HCT116 (cell line): ENCODE results near the gene LRRC4C. TPM values are rescaled to one million over a fixed set of nuclear protein-coding genes. Genes with fewer than 3 reads are reported as not detected.

ENCODE experiments used
- ATAC-seq: fragments of 200-7000 bp; cut with Tn5 transposase; 2 replicates; pipeline ENCODE4 v1.9.1; 2020; ENCODE audit warnings: mild to moderate bottlenecking, moderate library complexity
- BruUV-seq: library from RNA; stranded (reverse); fragments of 400-500 nt; replicated peaks from 2 replicates; lab custom pipeline; 2021; lab: Mats Ljungman, UMichigan
- CTCF ChIA-PET: fragments of 300-600 bp; sonication (Branson Sonifier 250); formaldehyde crosslinking; loops from one replicate; lab custom pipeline; 2021; ENCODE audit warnings: antibody characterized with exemption; lab: Charles Lee
- POLR2A ChIA-PET: fragments of 300-600, 350-600 bp; sonication (Branson Sonifier 250); formaldehyde crosslinking; loops from one replicate; lab custom pipeline; 2021; ENCODE audit warnings: antibody characterized with exemption; lab: Charles Lee
- RAD21 ChIA-PET, 2 experiments: fragments of 300-600 bp; sonication (Branson Sonifier 250); formaldehyde crosslinking; loops; one replicate each; lab custom pipeline; 2023; ENCODE audit warnings: low total read pairs in 2 of 2; ENCODE audit not compliant: uncharacterized antibody in 2 of 2, unreplicated experiment in 2 of 2, low non-redundant PET in 1 of 2; lab: Charles Lee
- DNase-seq: peaks from one replicate; pipeline ENCODE4 v3.0.0-alpha.2; 2010; ENCODE audit warnings: low read depth, low spot score
- H2AFZ ChIP-seq: fragments of 200-600 bp; shearing (Covaris generic), sonication (generic); 2 replicates; pipeline ENCODE4 v1.6.1; 2017; ENCODE audit warnings: low read depth, mixed run types, mixed read lengths, antibody characterized with exemption, low read length; ENCODE audit not compliant: poor library complexity, severe bottlenecking
- H3K27ac ChIP-seq: 2 replicates; pipeline ENCODE4 v1.5.1; 2012; ENCODE audit warnings: low read depth, low read length
- H3K27me3 ChIP-seq: fragments of 200-600 bp; sonication (generic); 2 replicates; pipeline ENCODE4 v1.6.1; 2016; ENCODE audit warnings: mixed run types, low read length, mixed read lengths; ENCODE audit not compliant: insufficient read depth
- H3K36me3 ChIP-seq, 2 experiments: fragments of 200-500 bp in 1 of 2; fragments of 200-600 bp in 1 of 2; sonication (Bioruptor generic) in 1 of 2; sonication (generic) in 1 of 2; 2 replicates each; pipeline versions ENCODE4 v1.5.1 to v1.6.1; 2014 to 2016; ENCODE audit warnings: low read length in 2 of 2, inconsistent platforms in 1 of 2, mixed read lengths in 1 of 2, mixed run types in 1 of 2; ENCODE audit not compliant: insufficient read depth in 2 of 2, control insufficient read depth in 1 of 2
- H3K4me1 ChIP-seq, 2 experiments: fragments of 200-600 bp in 1 of 2; sonication (generic) in 1 of 2; 2 replicates each; pipeline versions ENCODE4 v1.5.1 to v1.6.1; 2012 to 2017; ENCODE audit warnings: low read length in 2 of 2, inconsistent platforms in 1 of 2, mild to moderate bottlenecking in 1 of 2, mixed read lengths in 1 of 2, mixed run types in 1 of 2, moderate library complexity in 1 of 2; ENCODE audit not compliant: insufficient read depth in 2 of 2, control insufficient read depth in 1 of 2
- H3K4me2 ChIP-seq: fragments of 200-600 bp; sonication (generic); 2 replicates; pipeline ENCODE4 v1.6.1; 2017; ENCODE audit warnings: mixed run types, low read length, mixed read lengths
- H3K4me3 ChIP-seq, 2 experiments: fragments of 200-600 bp in 1 of 2; sonication (generic) in 1 of 2; replicated peaks in 1 of 2; 2 replicates each; pipeline ENCODE4 v1.5.1; 2011 to 2016; ENCODE audit warnings: low read length in 2 of 2, control low read depth in 1 of 2, low read depth in 1 of 2, mild to moderate bottlenecking in 1 of 2, mixed read lengths in 1 of 2, mixed run types in 1 of 2
- H3K79me2 ChIP-seq: fragments of 200-600 bp; sonication (generic); 2 replicates; pipeline ENCODE4 v1.6.1; 2017; ENCODE audit warnings: mild to moderate bottlenecking, mixed run types, low read length, moderate library complexity, mixed read lengths; ENCODE audit not compliant: insufficient read depth
- H3K9ac ChIP-seq: fragments of 200-600 bp; sonication (generic); 2 replicates; pipeline ENCODE4 v1.6.1; 2016; ENCODE audit warnings: low read length, mixed read lengths
- H3K9me2 ChIP-seq: fragments of 200-600 bp; sonication (generic), shearing (Covaris generic); 2 replicates; pipeline ENCODE4 v1.6.1; 2017; ENCODE audit warnings: mixed run types, mild to moderate bottlenecking, moderate library complexity; ENCODE audit not compliant: insufficient read depth
- H3K9me3 ChIP-seq, 2 experiments: fragments of 200-500 bp in 1 of 2; fragments of 200-600 bp in 1 of 2; sonication (Bioruptor generic) in 1 of 2; sonication (generic) in 1 of 2; 2 replicates each; pipeline ENCODE4 v1.6.1; 2014 to 2017; ENCODE audit warnings: low read length in 2 of 2, mixed read lengths in 2 of 2, inconsistent platforms in 1 of 2, low read depth in 1 of 2, mild to moderate bottlenecking in 1 of 2, mixed run types in 1 of 2, moderate library complexity in 1 of 2; ENCODE audit not compliant: control insufficient read depth in 1 of 2, insufficient read depth in 1 of 2
- H4K20me1 ChIP-seq: fragments of 200-600 bp; sonication (generic), shearing (Covaris generic); 2 replicates; pipeline ENCODE4 v1.6.1; 2017; ENCODE audit warnings: mixed run types, mild to moderate bottlenecking, moderate library complexity; ENCODE audit not compliant: insufficient read depth
- ATF3 ChIP-seq: IDR thresholded peaks from 2 replicates; pipeline ENCODE4 v1.6.1; 2012
- CEBPB ChIP-seq: IDR thresholded peaks from 2 replicates; pipeline ENCODE4 v1.6.1; 2012; ENCODE audit warnings: low read depth
- EGR1 ChIP-seq: IDR thresholded peaks from 2 replicates; pipeline ENCODE4 v1.6.1; 2012; ENCODE audit warnings: low read depth
- ELF1 ChIP-seq: IDR thresholded peaks from 2 replicates; pipeline ENCODE4 v1.6.1; 2012; ENCODE audit warnings: low read depth, borderline replicate concordance
- EZH2 ChIP-seq: fragments of 200-600 bp; sonication (generic); IDR thresholded peaks from 2 replicates; pipeline ENCODE4 v1.6.1; 2017; ENCODE audit warnings: antibody characterized with exemption, mixed run types
- JUND ChIP-seq: IDR thresholded peaks from 2 replicates; pipeline ENCODE4 v1.6.1; 2012
- MAX ChIP-seq: IDR thresholded peaks from 2 replicates; pipeline ENCODE4 v1.6.1; 2012
- REST ChIP-seq: IDR thresholded peaks from 2 replicates; pipeline ENCODE4 v1.6.1; 2012; ENCODE audit warnings: low read depth
- SP1 ChIP-seq: IDR thresholded peaks from 2 replicates; pipeline ENCODE4 v1.6.1; 2012; ENCODE audit warnings: low read depth
- SRF ChIP-seq: IDR thresholded peaks from 2 replicates; pipeline ENCODE4 v1.6.1; 2012; ENCODE audit warnings: low read depth
- intact Hi-C: fragments of 100-400 bp; cut with micrococcal nuclease; formaldehyde crosslinking; loops from 2 replicates; pipeline ENCODE4 v1.10.0; 2022
- total RNA-seq: library from RNA; stranded (reverse); gene quantifications from one replicate; pipeline ENCODE4 v1.2.1, GENCODE V29; 2021; ENCODE audit not compliant: unreplicated experiment

Gene LRRC4C
- total RNA-seq, 1 experiment from 2014 or later, result not detected

GRCh38 chr11:41003339-41004282 is 455.8 kb downstream of the LRRC4C start:
- BruUV-seq, result no TSS peak
- DNase-seq, result no peak
- RAD21 ChIA-PET, result no interaction called here

More at GRCh38 chr11:41003339-41004282, 455.8 kb downstream of the LRRC4C start:
- CTCF ChIA-PET, result no interaction called here
- Histone ChIP-seq H3K4me1 (no peaks in the 10 kb centered on the region), H3K4me2 (no peak overlapping the region), H3K9me2 (no peaks in the 10 kb centered on the region), H2AFZ (no peak overlapping the region), H3K27me3 (no peaks in the 10 kb centered on the region)
- no peak for ATAC-seq
- no peak for TF ChIP-seq SRF
- TF ChIP-seq REST, result no peak
- no peak for TF ChIP-seq EGR1
- TF ChIP-seq EZH2, result no peak
- no peak for TF ChIP-seq SP1
- TF ChIP-seq ATF3, result no peak
- no peak for TF ChIP-seq CEBPB
- TF ChIP-seq JUND, result no peak
- no peak for TF ChIP-seq ELF1
- TF ChIP-seq MAX, result no peak
- TF ChIP-seq, all 23 proteins: peak for 0
- Histone ChIP-seq H3K9ac (no peak overlapping the region), H3K36me3 (no peaks in the 10 kb centered on the region), H3K9me3 (peaks cover 6 to 36% of the 10 kb centered on the region in 2 experiments; a peak in 2 of 4 replicates), H3K79me2 (no peaks in the 10 kb centered on the region), H4K20me1 (no peaks in the 10 kb centered on the region), H3K4me3 (no peak overlapping the region), H3K27ac (no peak overlapping the region)
- intact Hi-C loops, result no loop called here
- POLR2A ChIA-PET, result no interaction called here
